Stimulated activated CD8-positive, alpha-beta memory T cell treated with anti-CD3 and anti-CD28 coated beads, Interleukin-12 subunit alpha, Interleukin-12 subunit beta, amount 100 ng/mL, for 4 hours (primary cell): ENCODE measurements around the gene PITPNM3.

Experiments
- DNase-seq: peaks from one replicate; pipeline ENCODE4 v3.0.0-alpha.2; 2020; ENCODE audit warnings: low read depth

PITPNM3 gene

GRCh38 chr17:6408276-6408675 lies 148.1 kb downstream of the PITPNM3 start:
- no peak for DNase-seq

DNA sequence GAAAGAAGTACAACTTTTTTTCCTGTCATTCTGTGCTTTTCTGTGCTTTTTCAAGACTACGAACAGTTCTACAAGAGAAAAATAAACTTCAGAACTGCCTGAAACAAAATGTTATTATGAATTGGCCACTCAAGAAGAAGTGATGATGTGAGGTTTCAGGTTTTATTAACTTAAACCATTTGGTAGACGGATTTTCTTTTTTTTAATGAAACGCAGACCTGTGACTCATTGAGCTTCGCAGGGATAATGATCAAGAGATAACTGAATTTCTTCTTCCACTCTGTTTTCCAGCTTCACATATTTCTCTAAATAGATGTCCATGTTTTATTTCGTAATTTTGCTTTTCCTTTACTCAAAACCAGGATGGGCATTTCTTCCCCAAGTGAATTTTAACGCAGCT lies 154.1 kb downstream of the PITPNM3 start:
- no peak for DNase-seq
